NOMO-1 (cell line): ENCODE data around the gene LLGL1.

Source experiments
- DNase-seq, 2 experiments: peaks; one replicate each; lab custom pipeline; 2025; ENCODE audit not compliant: unreplicated experiment in 2 of 2; lab: John Stamatoyannopoulos, UW

LLGL1 gene

DNA sequence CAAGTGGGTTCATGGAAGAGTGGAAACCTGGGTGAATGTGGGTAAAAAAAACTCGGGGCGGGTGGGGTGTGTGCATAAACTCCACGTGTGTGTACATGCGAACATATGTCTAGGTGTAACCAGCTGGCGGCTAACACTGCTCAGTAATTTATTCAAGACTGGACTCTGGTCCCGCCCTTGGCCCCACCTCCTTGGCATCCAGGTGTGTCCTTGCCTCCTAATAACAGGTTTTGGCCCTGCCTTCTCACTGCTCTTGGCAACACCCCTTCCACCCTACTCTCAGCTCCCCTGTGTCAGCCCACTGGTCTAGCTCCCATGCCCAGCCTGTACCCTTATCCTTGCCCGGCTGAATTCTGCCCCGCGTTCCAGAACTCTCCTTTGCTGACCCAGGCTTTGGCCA is 24.8 kb downstream of the LLGL1 start:
- no peak for DNase-seq

GRCh38 chr17:18250708-18251107 is 25.3 kb downstream of the LLGL1 start:
- no peak for DNase-seq

- DNase-seq: no peak
Observed at GRCh38 chr17:18251204-18251603, 25.8 kb downstream of the LLGL1 start.

GRCh38 chr17:18252160-18252559 is 26.7 kb downstream of the LLGL1 start:
- DNase-seq: no peak

DNA sequence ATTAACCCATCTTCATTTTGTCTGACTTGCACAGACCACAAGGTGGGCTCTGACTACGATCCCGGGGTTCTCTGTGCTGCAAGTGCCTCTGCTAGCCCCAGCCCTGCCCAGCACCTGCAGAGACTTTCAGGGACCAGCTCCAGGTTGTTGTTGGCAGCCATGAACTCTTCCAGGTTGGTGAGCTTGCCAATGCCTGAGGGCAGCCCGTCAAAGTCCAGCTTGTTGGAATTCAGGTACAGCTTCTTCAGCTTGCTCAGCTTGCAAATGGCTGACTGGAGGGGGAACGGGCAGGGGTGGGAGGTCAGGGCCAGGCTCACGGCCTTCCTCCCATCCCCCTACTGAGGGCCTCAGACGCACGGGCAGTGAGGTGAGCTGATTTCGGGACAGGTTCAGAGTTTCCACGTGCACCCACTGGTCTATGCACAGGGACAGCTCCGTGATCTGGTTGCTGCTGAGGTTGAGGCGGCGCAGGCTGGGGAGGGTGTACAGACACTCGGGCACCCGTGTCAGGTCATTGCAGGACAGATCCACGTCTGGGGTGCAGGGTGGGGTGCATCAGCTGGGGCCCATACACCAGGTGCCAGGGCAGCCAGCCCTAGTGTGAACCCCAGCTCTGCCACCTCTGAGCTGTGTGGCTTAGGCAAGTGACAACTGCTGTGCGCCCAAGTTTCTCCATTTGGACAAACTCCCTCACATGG is 27.9 kb downstream of the LLGL1 start:
- no peak for DNase-seq

DNA sequence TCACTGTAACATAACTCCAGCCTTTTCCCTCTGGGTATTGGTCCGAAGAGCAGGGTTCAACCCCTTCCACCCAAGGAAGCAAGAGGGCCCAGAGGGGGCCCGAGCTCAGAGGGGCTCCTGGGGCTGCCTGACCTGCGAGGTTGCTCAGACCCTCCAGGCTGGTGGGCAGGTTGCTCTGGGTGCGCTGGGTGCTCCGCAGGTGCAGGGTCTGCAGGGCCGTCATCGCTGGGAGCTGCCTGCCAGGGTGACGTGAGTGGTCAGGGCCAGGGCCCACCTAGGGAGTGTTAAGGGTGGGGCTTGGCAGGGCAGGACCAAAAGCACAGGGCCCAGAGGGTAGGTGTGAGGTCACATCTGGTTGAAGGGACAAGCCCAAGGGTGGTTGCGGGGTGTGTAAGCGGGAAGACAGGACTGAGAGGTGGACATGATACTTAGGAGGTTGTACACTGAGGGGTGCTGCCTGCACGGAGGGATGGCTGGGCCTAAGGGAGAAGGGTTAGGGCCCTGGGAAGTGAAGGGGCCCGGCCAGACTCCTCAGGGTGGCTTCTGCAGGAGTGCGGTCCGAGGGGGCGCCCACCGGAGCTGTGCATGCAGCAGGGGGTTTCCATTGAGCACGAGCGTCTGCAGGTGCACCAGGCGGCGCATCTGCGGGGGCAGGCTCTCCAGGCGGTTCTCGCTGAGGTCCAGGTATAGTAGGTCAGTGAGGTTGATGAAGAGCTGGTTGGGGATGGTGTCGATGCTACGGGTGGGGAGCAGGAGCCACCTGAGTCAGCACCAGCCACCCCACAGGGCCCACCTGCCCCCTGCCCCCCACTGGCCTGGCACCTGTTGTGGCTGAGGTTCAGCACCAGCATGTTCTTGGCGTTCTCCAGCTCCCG is 28.7 kb downstream of the LLGL1 start:
- DNase-seq: no peak

DNA sequence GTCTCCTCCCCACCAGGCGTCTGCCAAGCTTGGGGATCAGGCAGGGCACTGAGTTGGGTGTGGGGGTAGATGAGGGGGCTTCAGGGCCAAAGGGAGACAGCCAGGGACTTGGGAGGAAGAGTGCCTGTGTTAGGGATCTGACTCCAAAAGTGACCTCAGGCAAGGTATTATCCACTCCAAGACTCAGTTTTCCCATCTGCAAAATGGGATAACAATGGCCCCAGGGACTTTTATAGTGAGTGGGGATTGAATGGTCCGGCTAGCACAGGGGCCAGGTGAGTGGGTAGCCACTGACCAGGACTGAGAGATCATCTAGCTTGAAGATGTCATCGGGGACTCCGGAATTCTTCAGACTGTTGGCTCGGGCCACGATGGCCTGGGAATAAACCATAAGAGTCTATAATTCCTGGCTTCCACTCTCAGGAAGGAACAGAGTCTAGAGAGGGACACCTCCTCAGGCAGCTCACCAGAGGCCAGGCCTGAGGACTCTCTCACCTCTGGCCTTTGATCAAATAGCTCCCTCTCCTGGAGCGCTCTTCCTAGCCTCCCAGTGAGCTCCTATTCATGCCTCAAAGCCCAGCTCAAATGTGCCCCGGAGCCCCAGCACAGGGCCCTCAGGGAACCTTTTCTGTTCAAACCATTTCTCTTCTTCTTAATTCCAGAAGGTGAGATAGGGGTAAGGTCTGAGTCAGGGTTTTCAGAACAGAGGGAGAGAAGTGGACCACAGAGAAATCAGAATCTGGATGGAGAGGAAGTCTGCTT is 29.6 kb downstream of the LLGL1 start:
- no peak for DNase-seq

GRCh38 chr17:18256351-18256750 is 30.9 kb downstream of the LLGL1 start:
- no peak for DNase-seq

DNA sequence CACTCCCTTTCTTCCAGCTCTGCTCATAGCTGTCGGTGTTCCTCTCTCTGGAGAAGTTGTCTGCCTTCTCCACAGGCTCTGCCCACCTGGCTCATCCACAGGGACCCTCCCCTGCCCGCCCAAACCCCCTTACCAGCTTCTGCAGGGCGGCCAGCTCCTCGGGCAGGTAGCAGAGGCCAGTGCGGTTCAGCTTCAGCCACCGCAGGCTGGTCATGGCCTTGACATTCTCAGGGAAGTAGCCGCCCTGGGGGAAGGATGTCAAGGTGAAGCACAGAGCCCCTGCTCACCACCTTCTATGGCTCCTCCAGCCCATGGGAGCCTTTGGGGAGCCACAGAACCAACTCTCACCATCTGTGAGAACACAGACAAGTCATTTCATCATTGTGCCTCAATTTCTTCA is 31.3 kb downstream of the LLGL1 start:
- no peak for DNase-seq

GRCh38 chr17:18257268-18257981 is 32.0 kb downstream of the LLGL1 start:
- peak; percentile 76 for DNase-seq

DNA sequence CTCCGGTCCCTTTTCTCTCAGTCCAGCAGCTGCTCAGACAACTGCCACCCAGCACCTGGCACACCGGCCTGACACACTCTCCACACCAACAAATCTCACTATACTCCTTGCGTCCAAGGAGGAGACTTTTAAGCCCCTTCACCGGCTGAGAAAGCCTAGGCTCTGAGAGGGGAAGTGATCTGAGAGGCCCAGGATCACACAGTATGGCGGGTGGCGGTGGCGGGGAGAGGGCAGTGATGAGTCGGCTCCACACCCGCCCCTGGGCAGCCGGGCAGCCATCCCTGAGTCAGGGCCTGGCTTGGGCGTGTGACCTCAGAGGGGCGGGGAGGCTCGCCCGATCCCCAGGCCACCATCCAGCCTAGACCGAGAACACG is 32.5 kb downstream of the LLGL1 start:
- peak; percentile 76 for DNase-seq

DNA sequence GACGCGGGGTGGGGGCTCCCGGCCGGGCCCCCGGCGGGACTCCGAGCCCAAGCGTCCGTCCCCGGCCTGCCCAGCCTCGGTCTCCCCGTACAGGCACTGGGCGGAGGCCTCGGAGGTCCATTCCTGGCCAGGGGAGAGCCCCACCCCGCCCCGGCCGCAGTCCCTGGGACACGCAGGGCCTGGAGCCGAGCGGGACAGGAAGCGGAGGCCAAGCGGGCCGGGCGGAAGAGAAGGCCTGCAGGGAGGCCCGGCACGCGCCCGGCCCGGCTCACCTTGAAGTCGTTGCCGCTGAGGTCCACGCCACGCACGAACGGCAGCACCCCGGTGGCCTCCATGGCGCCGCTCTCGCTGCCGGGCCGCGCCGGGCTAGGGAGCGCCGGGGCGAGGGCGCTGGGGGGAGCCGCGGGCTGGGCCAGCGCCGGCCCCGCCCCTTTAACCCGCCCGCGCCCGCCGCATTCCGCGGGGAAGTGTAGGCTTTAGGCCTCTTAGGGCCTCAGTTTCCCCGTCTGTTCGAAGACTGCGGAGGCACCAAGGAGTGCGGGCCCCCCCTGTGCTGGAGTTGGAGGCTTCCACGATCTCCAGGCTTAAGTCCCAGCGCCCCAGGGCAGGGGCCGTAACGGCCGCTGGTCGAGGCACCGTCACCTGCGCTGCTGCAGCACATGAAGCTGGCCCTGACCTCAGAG is 33.1 kb downstream of the LLGL1 start, which contains the start of gene FLII:
FLII (minus strand) TSS at position 383 of the 683 bp plus-strand sequence; CDS start at position 335, 48 bp downstream.
- DNase-seq: peak; percentile 45 to 55

- DNase-seq: no peak
Observed at GRCh38 chr17:18259621-18260331, 34.3 kb downstream of the LLGL1 start.

DNA sequence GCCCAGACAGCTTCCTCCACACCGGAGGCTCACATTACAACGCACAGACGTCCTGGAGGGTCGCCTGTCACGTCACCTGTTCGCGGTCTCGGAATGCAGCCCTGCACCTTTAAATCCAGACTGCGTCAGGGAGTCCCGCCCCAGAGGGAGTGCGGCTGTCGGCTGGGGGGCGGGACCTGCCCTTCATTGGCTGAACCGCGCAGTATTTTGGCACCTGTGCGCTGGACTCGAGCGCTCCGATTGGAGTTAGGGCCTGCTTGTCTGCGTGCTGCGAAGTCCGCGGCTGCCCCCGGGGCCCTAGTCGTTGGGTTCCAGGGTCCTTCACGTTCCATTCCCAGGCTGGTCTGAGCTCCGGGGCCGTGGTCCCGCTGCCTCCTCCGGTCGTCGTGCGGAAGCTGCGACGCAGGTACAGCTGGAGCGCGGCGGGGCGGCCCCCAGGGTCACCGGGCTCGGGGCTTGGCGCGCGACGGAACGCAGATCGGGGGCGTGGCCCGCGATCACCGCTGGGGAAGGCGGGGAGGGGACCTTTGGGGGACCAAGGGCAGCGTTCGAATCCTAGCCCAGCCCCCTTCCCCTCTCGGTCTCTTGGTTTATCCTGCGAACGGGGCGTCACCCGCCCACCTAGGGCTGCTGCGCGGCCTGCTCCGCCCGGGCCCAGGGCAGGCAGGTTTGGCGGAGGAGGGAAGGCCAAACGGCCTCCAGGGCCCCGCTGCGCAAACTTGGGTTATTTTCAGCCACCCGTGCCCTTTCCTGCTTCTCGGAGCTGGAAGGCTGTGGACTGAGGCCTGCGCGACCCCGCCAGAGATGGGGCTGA is 35.1 kb downstream of the LLGL1 start, which contains the start of gene MIEF2:
MIEF2 (plus strand) TSS at position 331 of the 814 bp plus-strand sequence. CDS start 2,059 bp downstream, outside the sequence.
- peak; percentile 93 to 95 for DNase-seq

DNA sequence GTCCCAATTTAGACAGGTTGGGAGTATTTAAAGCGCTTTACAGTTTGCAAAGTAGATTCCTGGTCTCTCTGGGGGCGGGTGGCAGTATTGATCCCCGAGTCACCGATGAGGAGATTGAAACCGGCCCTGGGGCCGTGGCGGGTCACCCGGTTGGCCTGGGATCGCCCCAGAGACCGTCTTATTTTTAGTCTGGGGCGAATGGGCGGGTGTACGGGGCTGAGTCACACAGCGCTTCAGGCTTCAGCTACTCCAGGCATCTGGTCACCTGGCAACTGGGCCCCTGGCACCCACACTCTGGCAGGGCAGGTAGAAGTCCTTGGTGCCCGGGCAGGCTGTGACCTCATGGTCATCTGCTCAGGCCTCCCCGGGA is 35.7 kb downstream of the LLGL1 start:
- DNase-seq: peak; percentile 32 to 41

- DNase-seq: no peak
Observed at GRCh38 chr17:18261659-18262058, 36.2 kb downstream of the LLGL1 start.

DNA sequence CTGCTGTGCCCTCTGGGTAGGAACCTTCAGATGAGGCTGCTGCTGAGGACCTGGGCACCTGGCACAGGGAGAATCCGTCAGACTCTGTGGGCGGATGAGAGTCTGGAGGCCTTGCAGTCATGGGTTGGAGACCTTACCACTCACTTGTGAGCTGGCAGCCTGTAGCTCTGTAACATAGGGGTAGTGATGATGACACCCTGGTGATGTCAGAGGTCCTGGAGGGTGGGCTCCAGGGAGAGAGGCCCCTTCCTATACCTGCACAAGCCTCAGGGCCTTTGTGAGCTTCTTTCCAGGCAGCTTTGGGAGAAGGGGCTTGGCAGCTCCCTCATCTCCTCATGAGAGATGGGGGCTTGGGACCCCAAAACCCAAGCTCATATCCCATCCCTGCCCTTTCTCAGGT is 36.7 kb downstream of the LLGL1 start:
- no peak for DNase-seq

DNA sequence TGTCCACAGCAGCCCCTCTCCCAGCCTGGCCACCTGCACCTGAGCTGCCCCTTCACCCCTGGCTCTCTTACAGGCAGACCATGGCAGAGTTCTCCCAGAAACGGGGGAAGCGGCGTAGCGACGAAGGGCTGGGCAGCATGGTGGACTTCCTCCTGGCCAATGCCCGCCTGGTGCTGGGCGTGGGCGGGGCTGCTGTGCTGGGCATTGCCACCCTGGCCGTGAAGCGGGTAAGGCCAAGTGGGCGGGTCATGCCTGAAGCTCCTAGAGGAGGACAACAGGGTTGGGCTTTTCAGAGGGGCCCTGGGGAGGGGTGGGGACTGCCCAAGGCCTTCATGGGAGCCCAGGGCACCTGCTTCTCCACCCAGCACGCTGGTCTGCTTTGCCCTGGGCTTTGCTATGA is 37.2 kb downstream of the LLGL1 start:
- no peak for DNase-seq
